Right atrium auricular region (tissue), 2 donors: Measurements from ENCODE around the gene CEP128. TPM values are rescaled to one million over a fixed set of nuclear protein-coding genes. Genes with fewer than 3 reads are reported as not detected.

Source experiments
- DNase-seq: peaks from one replicate; pipeline ENCODE4 v3.0.0-alpha.2; 2019; ENCODE audit warnings: low spot score
- H3K27ac ChIP-seq, 2 donors: fragments of 200-600 bp; sonication (generic); 1 replicate in 1 of 2; 2 replicates in 1 of 2; pipeline ENCODE4 v1.5.1; 2016 to 2019
- H3K27me3 ChIP-seq, 2 donors: fragments of 200-600 bp; sonication (generic); one replicate each; pipeline versions ENCODE4 v1.5.1 to v1.6.0; 2017 to 2019
- H3K36me3 ChIP-seq: fragments of 200-600 bp; sonication (generic); one replicate; pipeline ENCODE4 v1.5.1; 2016
- H3K4me1 ChIP-seq, 2 donors: fragments of 200-600 bp; sonication (generic); one replicate each; pipeline versions ENCODE4 v1.5.1 to v1.6.0; 2017 to 2019
- H3K4me3 ChIP-seq, 2 donors: fragments of 200-600 bp; sonication (generic); 1 replicate in 1 of 2; 2 replicates in 1 of 2; pipeline ENCODE4 v1.5.1; 2017 to 2019; ENCODE audit warnings: mild to moderate bottlenecking in 1 of 2, moderate library complexity in 1 of 2
- H3K9me3 ChIP-seq, 2 donors: fragments of 200-600 bp; sonication (generic); one replicate each; pipeline ENCODE4 v1.5.1; 2019
- total RNA-seq, 2 donors: library from RNA; depleted of rRNA; stranded (reverse); fragments of >200 nt; gene quantifications; one replicate each; pipeline ENCODE4 v1.1.0, GENCODE V29; 2016
- TF ChIP-seq, protein P1 (sequence below), 2 donors: fragments of 200-600 bp; sonication (generic); IDR thresholded peaks; one replicate each; pipeline ENCODE4 v1.5.1; 2019; ENCODE audit warnings: antibody characterized with exemption in 2 of 2

Gene CEP128
- total RNA-seq, 2 donors from 2014 or later, result 1.3 to 2.7 TPM

DNA sequence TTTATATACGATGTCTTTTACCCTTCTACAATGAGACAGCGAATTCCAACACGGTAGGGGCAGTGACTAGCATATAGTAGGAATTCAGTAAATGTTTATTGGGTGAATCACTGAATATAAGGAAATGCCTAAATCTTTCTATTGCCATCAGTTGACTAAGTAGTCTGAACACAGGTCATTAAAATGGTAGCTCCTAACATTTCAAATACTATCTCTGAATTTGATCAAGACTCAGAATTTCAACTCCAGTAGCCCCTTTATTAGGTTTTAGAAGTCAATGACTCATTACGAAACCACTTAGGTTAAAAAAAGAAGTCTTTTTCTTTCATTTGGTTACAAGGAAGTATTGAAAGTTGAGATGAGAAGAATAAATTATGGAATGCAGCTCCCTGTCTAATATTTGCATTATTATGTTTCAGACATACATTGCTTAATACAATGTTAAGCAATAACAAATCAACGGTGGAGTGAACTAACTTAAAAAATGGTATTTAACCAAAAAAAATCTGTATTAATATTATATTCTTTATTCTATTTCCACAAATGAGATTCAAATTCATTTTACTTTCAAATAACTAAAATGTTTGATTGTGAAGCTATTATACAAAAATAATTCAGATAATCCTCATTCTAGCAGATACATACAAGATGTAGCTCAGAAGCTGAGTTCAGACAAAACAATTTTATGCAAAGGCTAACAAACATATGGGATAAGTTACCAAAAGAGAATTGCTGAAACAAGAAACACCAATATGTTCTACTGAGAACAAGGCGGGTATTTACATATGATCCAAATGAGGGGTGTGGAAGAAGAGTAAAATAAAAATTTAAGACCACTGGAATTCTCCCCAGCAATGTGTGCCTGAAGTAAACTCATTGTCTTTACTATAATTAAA lies 302.7 kb downstream of the CEP128 start:
- H3K27me3 ChIP-seq, result no peaks in the 10 kb centered on the region
- TF ChIP-seq, protein P1, sequence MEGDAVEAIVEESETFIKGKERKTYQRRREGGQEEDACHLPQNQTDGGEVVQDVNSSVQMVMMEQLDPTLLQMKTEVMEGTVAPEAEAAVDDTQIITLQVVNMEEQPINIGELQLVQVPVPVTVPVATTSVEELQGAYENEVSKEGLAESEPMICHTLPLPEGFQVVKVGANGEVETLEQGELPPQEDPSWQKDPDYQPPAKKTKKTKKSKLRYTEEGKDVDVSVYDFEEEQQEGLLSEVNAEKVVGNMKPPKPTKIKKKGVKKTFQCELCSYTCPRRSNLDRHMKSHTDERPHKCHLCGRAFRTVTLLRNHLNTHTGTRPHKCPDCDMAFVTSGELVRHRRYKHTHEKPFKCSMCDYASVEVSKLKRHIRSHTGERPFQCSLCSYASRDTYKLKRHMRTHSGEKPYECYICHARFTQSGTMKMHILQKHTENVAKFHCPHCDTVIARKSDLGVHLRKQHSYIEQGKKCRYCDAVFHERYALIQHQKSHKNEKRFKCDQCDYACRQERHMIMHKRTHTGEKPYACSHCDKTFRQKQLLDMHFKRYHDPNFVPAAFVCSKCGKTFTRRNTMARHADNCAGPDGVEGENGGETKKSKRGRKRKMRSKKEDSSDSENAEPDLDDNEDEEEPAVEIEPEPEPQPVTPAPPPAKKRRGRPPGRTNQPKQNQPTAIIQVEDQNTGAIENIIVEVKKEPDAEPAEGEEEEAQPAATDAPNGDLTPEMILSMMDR (IDR thresholded peaks at IDR 0.05), result no peak
- H3K4me3 ChIP-seq, result no peak overlapping the region
- no peaks in the 10 kb centered on the region for H3K36me3 ChIP-seq
- DNase-seq, result no peak
- H3K9me3 ChIP-seq, result no peaks in the 10 kb centered on the region
- no peaks in the 10 kb centered on the region for H3K4me1 ChIP-seq
- H3K27ac ChIP-seq, result no peak overlapping the region

DNA sequence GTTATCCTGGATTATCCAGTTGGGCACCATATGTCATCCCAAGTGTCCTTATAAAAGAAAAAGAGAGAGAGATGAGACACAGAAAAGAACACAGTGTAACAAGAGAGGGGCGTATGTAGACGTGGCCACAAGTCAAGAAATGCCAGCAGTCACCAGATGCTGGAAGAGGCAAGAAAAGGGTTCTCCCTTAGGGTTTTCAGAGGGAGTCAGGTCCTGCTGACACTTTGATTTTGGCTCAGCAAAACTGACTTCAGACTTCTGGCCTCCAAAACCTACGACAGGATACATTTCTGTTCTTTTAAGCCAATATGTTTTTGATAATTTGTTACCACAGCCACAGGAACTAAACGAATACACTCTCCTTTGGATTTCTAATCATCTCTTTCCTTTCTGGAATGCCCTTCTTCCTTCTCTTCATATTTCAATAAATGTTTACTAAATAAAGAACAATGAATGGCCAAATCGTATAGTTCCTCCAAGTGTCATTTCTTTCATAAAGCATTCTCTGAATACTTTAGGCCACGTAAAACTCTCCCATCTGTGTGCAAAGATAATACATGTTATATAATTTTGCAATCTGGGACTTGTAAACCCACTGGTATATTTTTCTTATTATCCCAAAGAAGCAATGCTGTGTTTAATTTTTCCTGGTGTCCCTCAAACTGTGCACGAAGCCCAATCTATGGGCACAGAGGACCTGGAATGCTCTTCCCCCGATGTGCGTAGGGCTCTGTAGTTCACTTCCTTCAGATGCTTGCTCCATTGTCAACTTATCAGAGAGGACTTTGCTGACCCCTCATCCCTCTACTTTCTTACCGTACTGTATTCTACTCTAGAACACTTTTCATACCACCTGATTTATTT lies 303.6 kb downstream of the CEP128 start:
- TF ChIP-seq, protein P1 (IDR thresholded peaks at IDR 0.05), result no peak
- Histone ChIP-seq H3K9me3 (no peaks in the 10 kb centered on the region), H3K4me1 (no peaks in the 10 kb centered on the region), H3K4me3 (no peak overlapping the region), H3K36me3 (no peaks in the 10 kb centered on the region), H3K27ac (no peak overlapping the region), H3K27me3 (no peaks in the 10 kb centered on the region)
- no peak for DNase-seq

DNA sequence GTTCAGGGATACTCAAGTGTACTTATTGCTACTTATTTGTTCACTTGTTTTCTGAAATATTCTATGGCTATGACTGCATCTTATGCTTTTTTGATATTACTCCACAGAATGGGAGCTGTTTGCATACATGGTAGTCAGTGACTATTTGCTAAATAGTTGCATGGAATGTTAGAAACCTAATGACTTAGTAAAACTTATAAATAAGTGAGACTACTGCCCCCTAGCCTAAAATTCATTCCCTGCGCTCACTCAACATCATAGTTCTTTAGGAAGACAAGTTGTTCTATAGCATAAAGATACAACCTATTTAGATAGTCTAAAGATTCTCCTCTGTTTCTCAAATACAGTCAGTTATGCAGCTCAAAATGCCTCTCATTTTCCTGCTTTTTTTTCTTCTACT lies 305.5 kb downstream of the CEP128 start:
- Histone ChIP-seq H3K9me3 (no peaks in the 10 kb centered on the region), H3K4me3 (no peak overlapping the region), H3K27me3 (no peaks in the 10 kb centered on the region), H3K27ac (no peak overlapping the region), H3K4me1 (no peaks in the 10 kb centered on the region), H3K36me3 (no peaks in the 10 kb centered on the region)
- DNase-seq, result no peak
- TF ChIP-seq, protein P1 (IDR thresholded peaks at IDR 0.05), result no peak

DNA sequence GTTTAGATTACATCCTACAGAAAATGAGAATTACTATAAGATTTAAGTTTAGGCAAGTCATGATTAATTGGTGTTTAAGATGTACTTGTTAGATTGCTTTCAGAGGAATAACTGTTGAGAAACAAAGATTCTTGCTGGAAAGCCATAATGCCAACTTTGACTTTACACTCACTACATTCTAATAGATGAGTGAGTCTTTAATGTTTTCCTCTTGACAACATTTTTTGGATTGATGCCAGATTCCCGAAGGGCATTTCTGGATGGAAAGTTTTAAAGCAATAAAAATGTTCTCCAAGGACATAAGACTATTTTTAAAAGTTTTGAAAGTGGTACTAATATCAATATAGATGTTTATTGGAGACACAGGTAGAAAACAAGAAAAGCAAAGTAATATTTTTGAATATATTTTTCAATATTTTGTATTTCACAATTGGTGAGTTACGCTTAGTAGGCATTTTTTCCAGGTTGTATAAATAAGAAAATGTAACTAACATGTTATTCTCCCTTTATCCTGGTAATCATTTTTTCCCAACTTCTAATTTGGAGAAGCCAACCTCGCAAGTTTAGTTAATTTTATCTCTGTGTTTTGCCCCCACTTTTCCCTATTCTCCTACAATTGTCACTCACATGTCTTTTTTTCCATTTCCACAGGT lies 307.3 kb downstream of the CEP128 start:
- Histone ChIP-seq H3K36me3 (no peaks in the 10 kb centered on the region), H3K27ac (no peak overlapping the region), H3K27me3 (no peaks in the 10 kb centered on the region), H3K4me1 (no peaks in the 10 kb centered on the region), H3K4me3 (no peak overlapping the region), H3K9me3 (no peaks in the 10 kb centered on the region)
- DNase-seq, result no peak
- TF ChIP-seq, protein P1 (IDR thresholded peaks at IDR 0.05), result no peak

DNA sequence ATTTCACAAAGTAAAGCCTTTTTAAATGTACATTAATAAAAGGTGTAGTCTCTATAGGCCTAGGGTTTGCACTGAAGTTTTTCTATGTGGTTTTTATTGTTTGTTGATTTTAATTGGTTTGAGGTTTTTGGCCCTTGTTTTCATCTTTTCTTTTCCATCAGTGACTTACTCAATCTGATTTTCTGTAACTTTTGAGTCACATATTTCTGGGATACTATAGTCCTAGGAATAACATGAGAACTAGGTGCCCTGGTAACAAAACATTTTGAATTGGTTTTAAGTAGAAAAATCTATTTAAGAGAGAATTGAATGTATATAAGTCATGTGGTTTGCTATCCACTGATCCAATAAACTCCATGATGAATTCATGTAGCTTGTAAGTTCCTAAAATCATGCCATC lies 311.9 kb downstream of the CEP128 start:
- TF ChIP-seq, protein P1 (IDR thresholded peaks at IDR 0.05), result no peak
- Histone ChIP-seq H3K27ac (no peak overlapping the region), H3K4me3 (no peak overlapping the region), H3K27me3 (no peaks in the 10 kb centered on the region), H3K9me3 (no peaks in the 10 kb centered on the region), H3K36me3 (no peaks in the 10 kb centered on the region), H3K4me1 (no peaks in the 10 kb centered on the region)
- no peak for DNase-seq
